OCI-LY1 (cell line): Measurements from ENCODE around the gene HSPH1.
"Not testable (repeated sequence)": the region's sequence is repeated elsewhere in the genome, so short reads cannot be mapped to it uniquely, and the experiment has no call there.

Experiments used
- EZH2 ChIP-seq: fragments of 200-600 bp; sonication (generic), shearing (Covaris generic); IDR thresholded peaks from 2 replicates; pipeline ENCODE4 v1.8.0; 2017; ENCODE audit warnings: borderline replicate concordance, mixed run types, mild to moderate bottlenecking, antibody characterized with exemption, low read length, moderate library complexity, mixed read lengths
- TF ChIP-seq, protein P1 (sequence below): fragments of 200-600 bp; sonication (generic), shearing (Covaris generic); IDR thresholded peaks from 2 replicates; pipeline ENCODE4 v1.5.1; 2017; ENCODE audit warnings: mild to moderate bottlenecking, antibody characterized with exemption, low read length, moderate library complexity, mixed read lengths

DNA sequence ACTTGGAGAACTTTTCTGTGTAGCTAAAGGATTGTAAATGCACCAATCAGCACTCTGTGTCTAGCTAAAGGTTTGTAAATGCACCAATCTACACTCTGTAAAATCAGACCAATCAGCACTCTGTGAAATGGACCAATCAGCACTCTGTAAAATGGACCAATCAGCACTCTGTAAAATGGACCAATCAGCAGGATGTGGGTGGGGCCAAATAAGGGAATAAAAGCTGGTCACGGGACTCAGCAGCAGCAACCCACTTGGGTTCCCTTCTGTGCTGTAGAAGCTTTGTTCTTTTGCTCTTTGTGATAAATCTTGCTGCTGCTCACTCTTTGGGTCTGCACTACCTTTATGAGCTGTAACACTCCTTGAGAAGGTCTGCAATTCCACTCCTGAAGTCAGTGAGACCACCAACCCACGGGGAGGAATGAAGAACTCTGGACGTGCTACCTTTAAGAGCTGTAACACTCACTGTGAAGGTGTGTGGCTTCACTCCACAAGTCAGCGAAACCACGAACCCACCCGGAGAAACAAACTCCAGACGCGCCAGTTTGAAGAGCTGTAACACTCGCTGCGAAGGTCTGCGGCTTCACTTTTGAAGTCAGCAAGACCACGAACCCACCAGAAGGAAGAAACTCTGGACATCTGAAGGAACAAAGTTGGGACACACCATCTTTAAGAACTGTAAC, 16.2 kb upstream of the HSPH1 start:
- TF ChIP-seq, protein P1, sequence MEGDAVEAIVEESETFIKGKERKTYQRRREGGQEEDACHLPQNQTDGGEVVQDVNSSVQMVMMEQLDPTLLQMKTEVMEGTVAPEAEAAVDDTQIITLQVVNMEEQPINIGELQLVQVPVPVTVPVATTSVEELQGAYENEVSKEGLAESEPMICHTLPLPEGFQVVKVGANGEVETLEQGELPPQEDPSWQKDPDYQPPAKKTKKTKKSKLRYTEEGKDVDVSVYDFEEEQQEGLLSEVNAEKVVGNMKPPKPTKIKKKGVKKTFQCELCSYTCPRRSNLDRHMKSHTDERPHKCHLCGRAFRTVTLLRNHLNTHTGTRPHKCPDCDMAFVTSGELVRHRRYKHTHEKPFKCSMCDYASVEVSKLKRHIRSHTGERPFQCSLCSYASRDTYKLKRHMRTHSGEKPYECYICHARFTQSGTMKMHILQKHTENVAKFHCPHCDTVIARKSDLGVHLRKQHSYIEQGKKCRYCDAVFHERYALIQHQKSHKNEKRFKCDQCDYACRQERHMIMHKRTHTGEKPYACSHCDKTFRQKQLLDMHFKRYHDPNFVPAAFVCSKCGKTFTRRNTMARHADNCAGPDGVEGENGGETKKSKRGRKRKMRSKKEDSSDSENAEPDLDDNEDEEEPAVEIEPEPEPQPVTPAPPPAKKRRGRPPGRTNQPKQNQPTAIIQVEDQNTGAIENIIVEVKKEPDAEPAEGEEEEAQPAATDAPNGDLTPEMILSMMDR, result not testable (repeated sequence)
- not testable (repeated sequence) for TF ChIP-seq EZH2
